Testis (tissue), 2 donors: ENCODE measurements around the gene NPAS2.

Source experiments
- POLR2A ChIP-seq: fragments of 450-650 bp; IDR thresholded peaks from one replicate; pipeline ENCODE4 v1.6.1; 2017; ENCODE audit warnings: antibody characterized with exemption, mild to moderate bottlenecking, moderate library complexity
- TF ChIP-seq, protein P1 (sequence below), 3 experiments: fragments of 450-650 bp in 2 of 3; fragments of 200-600 bp in 1 of 3; sonication (generic) in 1 of 3; IDR thresholded peaks; one replicate each; pipeline ENCODE4 v1.5.1; 2016 to 2019; ENCODE audit warnings: antibody characterized with exemption in 3 of 3, mild to moderate bottlenecking in 2 of 3, moderate library complexity in 1 of 3

- TF ChIP-seq, protein P1, sequence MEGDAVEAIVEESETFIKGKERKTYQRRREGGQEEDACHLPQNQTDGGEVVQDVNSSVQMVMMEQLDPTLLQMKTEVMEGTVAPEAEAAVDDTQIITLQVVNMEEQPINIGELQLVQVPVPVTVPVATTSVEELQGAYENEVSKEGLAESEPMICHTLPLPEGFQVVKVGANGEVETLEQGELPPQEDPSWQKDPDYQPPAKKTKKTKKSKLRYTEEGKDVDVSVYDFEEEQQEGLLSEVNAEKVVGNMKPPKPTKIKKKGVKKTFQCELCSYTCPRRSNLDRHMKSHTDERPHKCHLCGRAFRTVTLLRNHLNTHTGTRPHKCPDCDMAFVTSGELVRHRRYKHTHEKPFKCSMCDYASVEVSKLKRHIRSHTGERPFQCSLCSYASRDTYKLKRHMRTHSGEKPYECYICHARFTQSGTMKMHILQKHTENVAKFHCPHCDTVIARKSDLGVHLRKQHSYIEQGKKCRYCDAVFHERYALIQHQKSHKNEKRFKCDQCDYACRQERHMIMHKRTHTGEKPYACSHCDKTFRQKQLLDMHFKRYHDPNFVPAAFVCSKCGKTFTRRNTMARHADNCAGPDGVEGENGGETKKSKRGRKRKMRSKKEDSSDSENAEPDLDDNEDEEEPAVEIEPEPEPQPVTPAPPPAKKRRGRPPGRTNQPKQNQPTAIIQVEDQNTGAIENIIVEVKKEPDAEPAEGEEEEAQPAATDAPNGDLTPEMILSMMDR (IDR thresholded peaks at IDR 0.05) = no peak
- no peak for TF ChIP-seq POLR2A
Observed at GRCh38 chr2:100784681-100785080, 35.3 kb upstream of the NPAS2 start.
